HCT116 (cell line): ENCODE data around the gene UBA5.

ENCODE experiments used
- ATF3 ChIP-seq: IDR thresholded peaks from 2 replicates; pipeline ENCODE4 v1.6.1; 2012
- CEBPB ChIP-seq: IDR thresholded peaks from 2 replicates; pipeline ENCODE4 v1.6.1; 2012; ENCODE audit warnings: low read depth
- CTCF ChIP-seq, 3 experiments: fragments of 200-600 bp in 1 of 3; sonication (generic) in 1 of 3; IDR thresholded peaks in 2 of 3; conservative IDR thresholded peaks in 1 of 3; 2 replicates each; pipeline ENCODE4 v1.5.1; 2012 to 2017; ENCODE audit warnings: low read depth in 2 of 3, low read length in 2 of 3, antibody characterized with exemption in 1 of 3, borderline replicate concordance in 1 of 3, control low read depth in 1 of 3, mild to moderate bottlenecking in 1 of 3, mixed read lengths in 1 of 3, mixed run types in 1 of 3, moderate library complexity in 1 of 3; ENCODE audit not compliant: insufficient read depth in 1 of 3
- EGR1 ChIP-seq: IDR thresholded peaks from 2 replicates; pipeline ENCODE4 v1.6.1; 2012; ENCODE audit warnings: low read depth
- EZH2 ChIP-seq: fragments of 200-600 bp; sonication (generic); IDR thresholded peaks from 2 replicates; pipeline ENCODE4 v1.6.1; 2017; ENCODE audit warnings: antibody characterized with exemption, mixed run types
- JUND ChIP-seq: IDR thresholded peaks from 2 replicates; pipeline ENCODE4 v1.6.1; 2012
- POLR2A ChIP-seq: IDR thresholded peaks from 2 replicates; pipeline ENCODE4 v1.7.0; 2011; ENCODE audit warnings: borderline replicate concordance; ENCODE audit not compliant: insufficient read depth, insufficient read length; ENCODE audit errors: extremely low read depth
- POLR2AphosphoS5 ChIP-seq: IDR thresholded peaks from 2 replicates; pipeline ENCODE4 v1.6.1; 2011; ENCODE audit warnings: mild to moderate bottlenecking, low read depth, low read length, moderate library complexity
- SRF ChIP-seq: IDR thresholded peaks from 2 replicates; pipeline ENCODE4 v1.6.1; 2012; ENCODE audit warnings: low read depth
- TCF7L2 ChIP-seq: IDR thresholded peaks from 2 replicates; pipeline ENCODE4 v1.7.0; 2011; ENCODE audit warnings: borderline replicate concordance, inconsistent platforms; ENCODE audit not compliant: insufficient read depth, insufficient read length; ENCODE audit errors: extremely low read depth
- ZFX ChIP-seq: fragments of 450-650 bp; IDR thresholded peaks from 2 replicates; pipeline ENCODE4 v1.6.1; 2017

- TF ChIP-seq POLR2A (no peak), SRF (no peak), CTCF (IDR thresholded peaks at IDR 0.05 in 2 of 3, conservative IDR thresholded peaks at IDR 0.05 in 1 of 3; ENCODE audit: borderline replicate concordance in 1 of 3, insufficient read depth in 1 of 3, low read depth in 2 of 3, low read length in 2 of 3) (no peak), JUND (no peak), EZH2 (no peak), POLR2AphosphoS5 (no peak), ATF3 (no peak), ZFX (no peak), EGR1 (no peak), TCF7L2 (no peak), CEBPB (no peak)
Observed at GRCh38 chr3:132650153-132650552, 10.0 kb upstream of the UBA5 start.
